RWPE1 (cell line): Measurements from ENCODE around the gene ACP2.
A peak's percentile ranks its signal among the peaks of the same experiment; 100 is the strongest.

Source experiments
- CTCF ChIA-PET: fragments of 350-600 bp; sonication (Branson Sonifier 250); formaldehyde crosslinking; extraction: SDS; loops from one replicate; lab custom pipeline; 2021; lab: Yijun Ruan, JAX
- POLR2A ChIA-PET: fragments of 400-600 bp; formaldehyde crosslinking; extraction: SDS; loops from one replicate; lab custom pipeline; 2020; ENCODE audit warnings: antibody characterized with exemption; ENCODE audit not compliant: low non-redundant PET; lab: Yijun Ruan, JAX
- DNase-seq: peaks from one replicate; pipeline ENCODE4 v3.0.0; 2012; ENCODE audit warnings: low spot score
- H3K27ac ChIP-seq: fragments of 450-650 bp; 2 replicates; pipeline ENCODE4 v1.5.1; 2017
- TF ChIP-seq, protein P1 (sequence below): fragments of 450-650 bp; conservative IDR thresholded peaks from 2 replicates; pipeline ENCODE4 v1.5.1; 2017; ENCODE audit warnings: low read depth, mild to moderate bottlenecking

Gene ACP2

DNA sequence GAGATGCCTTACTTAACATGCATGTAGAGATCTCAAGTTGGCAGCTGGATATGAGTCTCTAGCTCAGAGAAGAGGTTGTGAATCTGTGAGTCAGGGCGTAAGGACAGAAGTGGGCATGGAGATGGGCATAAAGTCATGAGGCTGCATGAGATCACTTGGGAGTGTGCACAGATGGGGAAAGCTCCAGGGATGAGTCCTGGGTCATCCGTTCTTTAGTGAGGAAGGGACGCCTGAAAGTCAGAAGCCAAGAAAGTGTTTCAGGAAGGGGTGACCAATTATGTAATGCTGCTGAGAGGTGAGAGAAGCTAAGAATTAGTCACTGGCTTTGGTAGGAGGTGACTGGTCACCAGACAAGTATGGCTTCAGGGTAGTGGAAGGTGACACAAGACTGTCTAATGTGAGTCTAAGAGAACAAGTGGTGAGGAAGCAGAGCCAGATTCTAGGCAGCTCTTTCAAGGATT lies 6.7 kb downstream of the ACP2 start:
- no peak for DNase-seq
- TF ChIP-seq, protein P1, sequence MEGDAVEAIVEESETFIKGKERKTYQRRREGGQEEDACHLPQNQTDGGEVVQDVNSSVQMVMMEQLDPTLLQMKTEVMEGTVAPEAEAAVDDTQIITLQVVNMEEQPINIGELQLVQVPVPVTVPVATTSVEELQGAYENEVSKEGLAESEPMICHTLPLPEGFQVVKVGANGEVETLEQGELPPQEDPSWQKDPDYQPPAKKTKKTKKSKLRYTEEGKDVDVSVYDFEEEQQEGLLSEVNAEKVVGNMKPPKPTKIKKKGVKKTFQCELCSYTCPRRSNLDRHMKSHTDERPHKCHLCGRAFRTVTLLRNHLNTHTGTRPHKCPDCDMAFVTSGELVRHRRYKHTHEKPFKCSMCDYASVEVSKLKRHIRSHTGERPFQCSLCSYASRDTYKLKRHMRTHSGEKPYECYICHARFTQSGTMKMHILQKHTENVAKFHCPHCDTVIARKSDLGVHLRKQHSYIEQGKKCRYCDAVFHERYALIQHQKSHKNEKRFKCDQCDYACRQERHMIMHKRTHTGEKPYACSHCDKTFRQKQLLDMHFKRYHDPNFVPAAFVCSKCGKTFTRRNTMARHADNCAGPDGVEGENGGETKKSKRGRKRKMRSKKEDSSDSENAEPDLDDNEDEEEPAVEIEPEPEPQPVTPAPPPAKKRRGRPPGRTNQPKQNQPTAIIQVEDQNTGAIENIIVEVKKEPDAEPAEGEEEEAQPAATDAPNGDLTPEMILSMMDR, result no peak
- ChIA-PET POLR2A (interaction anchor here (0.9 kb wide), 1 partner anchor 10 kb away, joined by 4 read pairs; no protein-coding TSS in a partner anchor), CTCF (interaction anchor here (0.5 kb wide), 1 partner anchor 93 kb away, joined by 3 read pairs; no protein-coding TSS in a partner anchor)
- peak overlapping the region; percentile 61 for H3K27ac ChIP-seq

DNA sequence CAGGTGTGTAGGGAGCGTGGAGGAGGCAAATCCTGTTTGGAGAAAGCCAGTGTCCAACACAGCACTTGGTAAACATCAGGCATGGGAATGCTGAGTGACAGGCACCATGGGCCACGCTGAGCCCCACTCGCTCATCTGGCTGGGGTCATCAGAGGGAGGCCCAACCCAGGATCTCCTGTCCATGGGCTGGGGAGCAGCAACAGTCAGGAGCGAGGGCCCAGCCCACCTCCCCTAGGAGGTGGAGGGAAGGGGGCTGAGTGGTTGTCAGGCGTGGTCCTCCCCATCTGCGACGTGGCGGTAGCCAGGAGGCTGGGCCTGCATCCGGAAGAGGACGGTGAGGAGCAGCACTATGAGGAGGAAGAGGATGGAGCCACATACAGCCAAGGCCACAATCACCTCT lies 8.8 kb downstream of the ACP2 start:
- ChIA-PET POLR2A (interaction anchor here (0.6 kb wide), 1 partner anchor 13 kb away, joined by 17 read pairs; no protein-coding TSS in a partner anchor), CTCF (no interaction called here)
- TF ChIP-seq, protein P1, result no peak
- H3K27ac ChIP-seq, result peak overlapping the region; percentile 32
- no peak for DNase-seq

DNA sequence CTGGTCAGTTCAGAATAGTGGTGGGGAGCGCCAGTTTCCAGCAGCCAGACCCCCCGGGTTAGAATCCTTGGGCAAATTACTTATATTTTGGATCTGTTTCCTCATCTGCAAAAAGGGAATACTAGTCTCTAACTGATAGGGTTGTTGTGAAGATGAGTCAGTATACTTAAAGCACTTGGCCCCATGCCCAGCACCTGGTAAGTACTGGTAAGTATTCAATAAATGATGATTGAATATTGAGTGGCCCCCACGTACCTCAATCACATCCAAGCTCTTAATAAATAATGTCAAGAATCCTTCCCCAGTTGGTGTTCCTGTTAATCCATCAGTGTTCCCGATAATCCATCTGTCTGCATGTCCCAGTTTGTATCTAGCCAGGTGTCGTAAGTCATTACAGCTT lies 12.1 kb downstream of the ACP2 start:
- ChIA-PET CTCF (no interaction called here), POLR2A (interaction anchor here (0.7 kb wide), 1 partner anchor 72 kb away, joined by 3 read pairs; no protein-coding TSS in a partner anchor)
- TF ChIP-seq, protein P1, result no peak
- H3K27ac ChIP-seq, result no peak overlapping the region
- DNase-seq, result no peak

DNA sequence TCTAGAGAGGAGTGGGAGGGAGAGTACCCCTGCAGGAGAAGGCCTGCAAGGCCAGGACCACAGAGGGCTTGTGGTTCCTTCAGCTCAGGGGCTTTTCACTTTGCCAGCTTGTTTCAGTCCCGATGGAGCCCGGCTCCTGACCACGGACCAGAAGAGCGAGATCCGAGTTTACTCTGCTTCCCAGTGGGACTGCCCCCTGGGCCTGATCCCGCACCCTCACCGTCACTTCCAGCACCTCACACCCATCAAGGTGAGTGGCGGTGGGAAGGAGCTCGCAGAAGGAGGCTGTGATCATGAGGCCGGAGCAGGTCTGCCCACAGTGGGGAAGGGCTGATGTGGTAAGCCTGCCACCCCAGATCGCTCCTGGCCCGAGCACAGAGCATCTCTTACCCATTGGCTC lies 13.5 kb downstream of the ACP2 start:
- ChIA-PET CTCF (interaction anchor here (0.5 to 2.5 kb wide), 5 partner anchors 55 to 587 kb away, joined by 3 to 10 read pairs (median 3); no protein-coding TSS in a partner anchor), POLR2A (interaction anchor here (0.6 kb wide), 1 partner anchor 50 kb away, joined by 4 read pairs; no protein-coding TSS in a partner anchor)
- no peak for DNase-seq
- H3K27ac ChIP-seq, result peak overlapping the region; percentile 55
- TF ChIP-seq, protein P1, result no peak

DNA sequence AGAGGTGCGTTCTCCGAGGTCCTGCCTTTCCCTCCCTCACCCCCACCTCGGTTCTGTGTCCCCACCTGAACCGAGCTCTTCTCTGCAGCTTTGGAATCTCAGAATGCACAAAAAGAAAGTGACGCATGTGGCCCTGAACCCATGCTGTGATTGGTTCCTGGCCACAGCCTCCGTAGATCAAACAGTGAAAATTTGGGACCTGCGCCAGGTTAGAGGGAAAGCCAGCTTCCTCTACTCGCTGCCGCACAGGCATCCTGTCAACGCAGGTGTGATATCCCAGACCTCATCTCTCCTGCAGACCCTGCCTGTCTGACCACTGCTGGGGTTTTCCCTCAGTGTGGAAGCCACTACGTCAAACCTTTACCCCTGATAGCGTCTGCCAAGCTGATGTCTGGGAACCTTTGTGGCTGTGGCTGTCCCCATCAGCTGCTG lies 13.9 kb downstream of the ACP2 start:
- ChIA-PET CTCF (interaction anchor here (0.5 to 2.5 kb wide), 4 partner anchors 38 to 120 kb away, joined by 3 to 10 read pairs (median 4); no protein-coding TSS in a partner anchor), POLR2A (no interaction called here)
- no peak for DNase-seq
- TF ChIP-seq, protein P1, result no peak
- peak overlapping the region; percentile 55 for H3K27ac ChIP-seq

DNA sequence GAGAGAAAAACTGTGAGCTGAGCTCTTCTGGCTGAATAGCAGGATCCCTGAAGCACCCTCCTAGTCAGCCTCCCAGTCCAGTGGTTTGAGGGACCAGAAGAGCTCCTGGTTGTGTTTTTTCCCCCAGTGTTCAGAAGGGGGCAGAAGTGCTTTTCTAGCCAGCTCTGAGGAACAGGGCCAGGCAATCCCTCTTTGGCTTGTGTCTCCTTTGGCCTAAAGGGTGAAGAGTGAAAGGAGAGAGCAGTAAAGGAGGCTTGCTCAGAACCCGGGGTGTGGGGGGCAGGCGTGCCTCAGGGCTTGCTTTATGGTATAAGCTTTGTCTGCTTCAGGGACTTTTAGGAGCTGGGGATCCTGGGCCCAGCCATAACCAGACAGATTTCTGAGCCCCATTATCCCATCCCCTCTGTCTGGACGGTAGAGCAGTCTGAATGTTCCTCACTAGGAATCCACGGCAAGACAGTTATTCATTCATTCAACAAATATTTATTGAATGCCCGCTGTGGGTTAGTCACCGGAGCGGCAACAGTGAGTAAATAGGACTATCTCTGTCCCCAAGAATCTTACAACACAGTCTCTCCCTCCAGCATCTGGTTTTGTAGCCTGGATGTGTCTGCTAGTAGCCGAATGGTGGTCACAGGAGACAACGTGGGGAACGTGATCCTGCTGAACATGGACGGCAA lies 14.5 kb downstream of the ACP2 start:
- CTCF ChIA-PET, result interaction anchor here (0.5 to 2.5 kb wide), 5 partner anchors 12 to 120 kb away, joined by 3 to 10 read pairs (median 3); no protein-coding TSS in a partner anchor
- DNase-seq, result no peak
- peak overlapping the region; percentile 55 for H3K27ac ChIP-seq
- TF ChIP-seq, protein P1, result no peak
- POLR2A ChIA-PET, result interaction anchor here (0.5 to 1.1 kb wide), 4 partner anchors 14 to 40 kb away, joined by 3 to 5 read pairs (median 4); partner anchors contain the start of gene NR1H3
